GM19035 (cell line): ENCODE data around the gene RAD51B.
A peak's percentile ranks its signal among the peaks of the same experiment; 100 is the strongest.
"Not testable (repeated sequence)": the region's sequence is repeated elsewhere in the genome, so short reads cannot be mapped to it uniquely, and the experiment has no call there.

Source experiments
- ATAC-seq: cut with Tn5 transposase; IDR thresholded peaks from one replicate; pipeline ENCODE4 v1.9.1; 2021; ENCODE audit not compliant: unreplicated experiment

The RAD51B gene

GRCh38 chr14:68741477-68741791, 921.9 kb downstream of the RAD51B start:
- no peak for ATAC-seq

- peak; percentile 82 for ATAC-seq
Measured at GRCh38 chr14:68741839-68742470, 922.4 kb downstream of the RAD51B start.

GRCh38 chr14:68744613-68745012, 925.0 kb downstream of the RAD51B start:
- ATAC-seq: no peak

GRCh38 chr14:68747393-68747792, 927.8 kb downstream of the RAD51B start:
- ATAC-seq: no peak

- no peak for ATAC-seq
Measured at GRCh38 chr14:68748260-68748659, 928.7 kb downstream of the RAD51B start.

- no peak for ATAC-seq
Measured at GRCh38 chr14:68748691-68749090, 929.1 kb downstream of the RAD51B start.

- ATAC-seq: no peak
Measured at GRCh38 chr14:68749487-68750475, 930.2 kb downstream of the RAD51B start.

- ATAC-seq: no peak
Measured at GRCh38 chr14:68752271-68753006, 932.9 kb downstream of the RAD51B start.

GRCh38 chr14:68753690-68754089, 934.1 kb downstream of the RAD51B start:
- ATAC-seq: no peak

- no peak for ATAC-seq
Measured at GRCh38 chr14:68755016-68755353, 935.4 kb downstream of the RAD51B start.

GRCh38 chr14:68756000-68756481, 936.5 kb downstream of the RAD51B start:
- no peak for ATAC-seq

GRCh38 chr14:68756734-68757133, 937.2 kb downstream of the RAD51B start:
- ATAC-seq: no peak

- no peak for ATAC-seq
Measured at GRCh38 chr14:68757618-68758081, 938.1 kb downstream of the RAD51B start.

GRCh38 chr14:68758301-68758700, 938.7 kb downstream of the RAD51B start:
- ATAC-seq: no peak

GRCh38 chr14:68759017-68759560, 939.5 kb downstream of the RAD51B start:
- ATAC-seq: no peak

- ATAC-seq: no peak
Measured at GRCh38 chr14:68759937-68760336, 940.4 kb downstream of the RAD51B start.

- no peak for ATAC-seq
Measured at GRCh38 chr14:68760761-68761160, 941.2 kb downstream of the RAD51B start.

- no peak for ATAC-seq
Measured at GRCh38 chr14:68761391-68761790, 941.8 kb downstream of the RAD51B start.

GRCh38 chr14:68762953-68763764, 943.6 kb downstream of the RAD51B start:
- no peak for ATAC-seq

- ATAC-seq: not testable (repeated sequence)
Measured at GRCh38 chr14:68763843-68764242, 944.3 kb downstream of the RAD51B start.
